Measurements from ENCODE around the gene CASP7.
"Not testable (repeated sequence)": the region's sequence is repeated elsewhere in the genome, so short reads cannot be mapped to it uniquely, and the experiment has no call there.

Gene CASP7

DNA sequence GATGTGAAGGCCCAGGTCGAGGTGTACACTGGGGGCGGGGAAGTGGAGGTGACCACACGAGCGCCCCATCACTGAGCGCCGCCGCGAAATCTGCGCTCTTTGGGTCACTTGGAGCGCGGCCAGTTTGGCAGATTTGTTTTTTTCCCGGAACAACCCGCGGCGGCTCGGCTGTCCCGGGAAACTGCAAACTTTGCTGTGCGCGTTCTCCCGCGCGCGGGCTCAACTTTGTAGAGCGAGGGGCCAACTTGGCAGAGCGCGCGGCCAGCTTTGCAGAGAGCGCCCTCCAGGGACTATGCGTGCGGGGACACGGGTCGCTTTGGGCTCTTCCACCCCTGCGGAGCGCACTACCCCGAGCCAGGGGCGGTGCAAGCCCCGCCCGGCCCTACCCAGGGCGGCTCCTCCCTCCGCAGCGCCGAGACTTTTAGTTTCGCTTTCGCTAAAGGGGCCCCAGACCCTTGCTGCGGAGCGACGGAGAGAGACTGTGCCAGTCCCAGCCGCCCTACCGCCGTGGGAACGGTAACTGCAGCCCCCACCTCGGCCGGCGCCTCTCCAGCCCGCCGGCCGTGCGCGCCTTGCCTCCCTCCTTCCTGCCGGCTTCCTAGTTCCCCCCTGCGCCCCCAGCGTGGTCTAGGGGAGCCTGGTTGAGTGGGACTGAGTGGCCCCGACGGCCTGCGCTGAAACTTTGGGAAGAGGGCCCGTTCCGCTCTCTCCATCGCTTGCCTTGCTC, at the start of gene CASP7:
Gene CASP7, plus strand, starts transcription at position 450 of the 727 bp plus-strand sequence. CDS start 17,582 bp downstream, outside the sequence.
- DNase-seq (ENCODE audit: low read depth in 2 of 2): peak; percentile 63 to 67

DNA sequence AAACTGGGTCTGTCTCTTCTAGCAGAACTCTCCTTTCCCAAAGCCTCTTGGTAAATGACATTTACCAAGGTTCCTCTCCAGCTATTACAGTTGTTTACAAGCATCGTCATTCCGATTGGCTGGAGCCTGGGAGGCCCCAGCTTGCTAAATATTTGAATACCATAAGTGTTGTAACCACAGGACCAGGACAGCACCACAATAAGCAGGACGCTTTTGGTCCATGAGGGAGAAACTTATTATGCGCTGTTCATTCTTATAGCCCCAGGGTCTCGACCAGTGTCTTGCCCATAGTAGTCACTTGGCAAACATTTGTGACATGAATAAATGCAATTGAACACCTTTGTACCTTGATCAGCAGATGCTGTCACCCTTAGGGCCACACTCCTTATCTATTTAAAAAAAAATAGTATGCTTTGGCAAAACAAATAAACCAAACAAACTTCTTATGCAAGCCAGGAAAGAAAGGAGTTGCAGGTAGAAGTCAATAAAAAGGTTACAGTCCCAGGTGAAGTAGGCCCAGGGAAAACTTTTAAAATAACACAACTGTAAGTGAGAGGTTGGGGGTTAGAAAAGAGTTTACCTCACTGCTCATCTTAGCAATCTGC, 48.7 kb upstream of the CASP7 start:
- no peak for DNase-seq (ENCODE audit: low read depth in 2 of 2)

DNA sequence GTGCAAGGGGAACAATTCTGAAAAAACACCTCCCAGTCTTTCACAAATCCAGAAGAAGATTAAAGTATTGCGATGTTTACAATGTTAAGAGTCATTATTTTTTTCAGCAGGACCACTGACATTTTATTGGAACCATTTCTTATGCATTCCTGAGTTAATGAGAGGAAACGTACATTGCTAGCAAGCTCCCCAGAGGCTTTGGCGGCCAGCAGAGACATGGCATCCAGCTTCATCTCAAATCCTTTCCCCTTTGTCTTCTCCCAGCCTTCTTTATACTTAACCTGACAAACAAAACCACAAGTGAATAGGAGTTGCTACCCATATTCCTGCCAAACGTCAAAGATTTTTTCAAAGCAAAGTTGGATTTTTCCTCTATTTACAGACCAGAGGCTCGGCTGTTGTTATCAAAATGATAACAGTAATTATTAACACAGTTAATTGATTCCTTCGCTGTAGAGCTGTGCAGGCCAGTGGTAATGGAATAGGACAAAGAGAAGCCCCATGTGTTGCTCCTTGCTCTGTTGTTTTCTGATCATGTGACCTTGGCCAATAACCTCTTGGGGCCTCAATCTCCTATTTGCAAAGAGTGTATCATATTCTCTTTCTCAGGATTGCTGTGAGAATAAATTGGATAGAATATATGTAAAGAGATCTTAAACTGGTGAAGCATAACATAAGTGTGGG, 47.9 kb upstream of the CASP7 start:
- DNase-seq (ENCODE audit: low read depth in 2 of 2): no peak

DNA sequence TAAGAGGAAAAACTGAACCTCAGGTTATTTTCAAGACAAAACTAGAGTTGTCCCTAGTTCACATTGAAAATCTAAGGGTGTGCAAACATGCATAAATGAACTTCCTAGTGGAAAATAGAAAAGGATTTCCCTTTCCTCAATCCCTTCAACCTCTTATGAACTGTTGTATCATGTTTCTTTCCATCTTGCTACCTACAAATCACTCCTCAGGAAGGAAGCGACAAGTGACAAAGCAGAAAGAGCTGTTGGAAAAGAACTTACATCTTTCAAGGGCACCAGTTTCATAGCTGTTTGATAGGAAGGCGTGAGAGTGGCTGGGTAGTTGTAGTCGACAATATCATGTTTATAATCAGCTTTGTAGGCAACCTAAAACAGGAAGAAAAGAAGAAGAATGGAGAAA, 39.7 kb upstream of the CASP7 start:
- no peak for DNase-seq (ENCODE audit: low read depth in 2 of 2)

DNA sequence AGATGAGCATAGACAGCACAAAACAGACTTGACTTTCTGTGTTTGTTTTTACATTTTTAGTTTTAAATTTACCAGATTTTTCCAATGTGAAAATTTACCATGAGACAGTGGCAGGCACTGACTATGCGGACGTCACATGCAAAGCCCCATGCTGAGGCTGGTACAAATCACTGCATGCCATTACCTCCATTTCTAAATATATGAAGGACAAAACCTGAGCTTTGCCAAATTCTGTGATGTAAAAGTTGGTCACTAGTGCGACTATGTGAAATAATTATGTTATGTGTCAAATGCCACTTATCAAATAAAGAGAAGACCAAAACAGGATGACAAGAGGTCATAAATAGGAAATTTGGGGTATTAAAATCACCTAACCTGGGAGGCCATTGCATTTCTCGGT, 38.0 kb upstream of the CASP7 start:
- DNase-seq (ENCODE audit: low read depth in 2 of 2): no peak

DNA sequence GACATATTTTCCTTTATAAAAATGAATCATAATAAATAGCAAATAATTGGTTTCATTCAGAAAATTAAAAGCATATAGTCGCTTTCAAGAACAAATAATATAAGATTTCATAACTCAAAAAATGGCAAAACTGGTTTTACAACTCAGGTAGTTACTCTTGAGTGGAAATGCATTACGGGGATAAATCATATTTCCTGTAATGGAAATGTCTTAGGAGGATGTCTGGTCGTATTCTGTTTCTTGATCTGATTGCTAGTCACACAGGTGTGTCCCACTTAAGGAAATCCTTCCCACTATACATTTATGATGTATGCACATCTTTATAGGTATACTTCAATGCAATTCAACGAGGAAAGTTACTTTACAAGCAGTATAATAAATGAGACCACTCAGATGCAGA, 36.5 kb upstream of the CASP7 start:
- DNase-seq (ENCODE audit: low read depth in 2 of 2): no peak

DNA sequence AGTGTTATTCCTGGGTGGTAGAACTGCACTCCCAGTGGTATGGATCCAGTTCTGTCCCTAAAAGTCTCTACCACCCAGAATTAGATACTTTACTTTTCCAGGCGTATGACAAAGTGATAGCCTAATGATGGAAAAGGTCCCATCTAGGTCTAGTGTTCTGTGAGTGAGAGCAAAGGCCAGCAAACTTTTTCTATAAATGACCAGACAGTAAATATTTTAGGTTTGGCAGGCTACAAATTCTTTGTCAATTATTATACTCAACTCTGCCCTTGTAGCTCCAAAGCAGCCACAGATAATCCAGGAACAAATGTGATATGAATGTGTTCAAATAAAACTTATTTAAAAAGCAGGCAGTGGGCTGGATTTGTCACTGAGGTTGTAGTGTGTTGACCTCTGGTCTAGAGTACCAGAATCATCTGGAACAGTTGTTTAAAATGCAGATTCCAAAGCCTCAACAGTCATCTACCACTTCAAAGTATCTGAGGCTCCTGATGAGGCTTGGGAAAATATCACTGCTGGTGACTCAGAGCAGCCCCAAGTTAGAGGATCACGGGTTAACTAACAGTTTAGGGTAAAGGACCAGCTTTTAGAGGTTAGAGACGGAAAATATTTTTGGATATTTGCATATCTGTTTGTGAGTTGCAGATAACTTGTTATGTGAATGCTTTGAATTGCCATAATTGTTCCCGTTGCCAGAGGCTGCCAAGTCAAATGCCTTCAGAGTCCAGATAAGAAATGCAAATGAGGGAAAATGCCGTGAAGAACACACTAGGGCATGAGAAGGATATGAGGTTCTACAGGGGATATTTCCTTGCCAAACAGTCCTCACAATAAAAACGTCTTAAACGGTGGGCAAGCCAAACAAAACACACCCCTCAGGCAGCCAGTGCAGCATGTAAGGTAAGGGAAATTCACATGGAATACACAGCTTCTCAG, 35.3 kb upstream of the CASP7 start:
- no peak for DNase-seq (ENCODE audit: low read depth in 2 of 2)

DNA sequence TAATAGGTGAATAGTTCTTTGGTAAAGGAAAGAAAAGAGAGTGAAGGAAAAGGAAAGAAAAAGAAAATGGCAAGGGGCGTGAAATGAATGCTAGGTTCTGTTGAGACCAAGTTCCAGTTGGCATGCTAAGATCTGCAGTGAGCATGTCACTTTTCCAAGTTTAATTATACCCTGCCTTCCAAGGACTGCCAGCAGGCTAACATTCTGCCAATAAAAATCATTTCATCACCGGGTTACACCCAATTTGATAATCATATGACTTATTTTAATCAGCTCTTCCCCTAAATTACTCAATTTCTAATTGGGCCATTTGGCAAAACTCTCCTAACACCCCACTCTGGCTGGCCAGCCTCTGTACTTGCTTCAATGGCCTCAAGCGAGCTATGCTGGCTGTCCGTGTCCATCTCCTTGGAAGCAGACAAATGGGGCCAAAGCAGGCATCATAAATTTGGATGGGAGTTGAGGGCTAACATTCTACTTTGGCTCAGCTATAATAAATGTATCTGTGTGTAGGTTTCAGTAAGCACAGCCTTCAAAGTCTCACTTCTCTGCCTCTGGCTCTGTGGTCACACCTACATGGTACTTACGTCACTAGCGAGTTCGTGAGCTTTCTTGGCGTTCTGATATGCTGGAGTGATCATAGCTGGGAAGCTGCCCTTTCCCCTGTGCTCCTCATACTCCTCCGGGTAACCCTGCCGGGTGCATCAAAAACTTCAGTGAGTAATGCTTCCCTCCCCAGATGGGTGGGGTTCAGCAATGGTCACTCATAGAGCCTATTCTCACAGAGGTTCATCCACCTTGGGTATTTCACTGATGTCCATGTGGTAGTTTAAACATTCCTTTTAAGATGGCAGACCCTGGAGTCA, 33.1 kb upstream of the CASP7 start:
- DNase-seq (ENCODE audit: low read depth in 2 of 2): no peak

DNA sequence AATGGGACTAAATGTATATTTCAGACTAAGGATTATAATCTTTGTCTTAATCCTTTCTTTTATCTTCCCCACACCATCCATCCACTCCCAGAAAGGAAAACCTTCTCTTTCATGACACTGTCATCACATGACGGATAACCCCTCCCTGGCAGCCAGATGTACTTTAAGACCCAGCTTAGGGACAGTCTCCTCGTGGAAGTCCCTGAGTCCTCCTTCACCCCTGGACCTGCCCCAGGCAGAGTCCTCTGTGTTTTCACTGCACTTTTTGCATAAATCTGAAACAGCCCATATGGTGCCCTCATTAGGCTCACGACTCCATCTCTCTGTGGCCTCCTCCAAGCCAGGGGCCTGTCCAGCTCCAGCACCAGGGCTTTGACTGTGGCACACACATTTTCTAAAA, 31.9 kb upstream of the CASP7 start:
- no peak for DNase-seq (ENCODE audit: low read depth in 2 of 2)

DNA sequence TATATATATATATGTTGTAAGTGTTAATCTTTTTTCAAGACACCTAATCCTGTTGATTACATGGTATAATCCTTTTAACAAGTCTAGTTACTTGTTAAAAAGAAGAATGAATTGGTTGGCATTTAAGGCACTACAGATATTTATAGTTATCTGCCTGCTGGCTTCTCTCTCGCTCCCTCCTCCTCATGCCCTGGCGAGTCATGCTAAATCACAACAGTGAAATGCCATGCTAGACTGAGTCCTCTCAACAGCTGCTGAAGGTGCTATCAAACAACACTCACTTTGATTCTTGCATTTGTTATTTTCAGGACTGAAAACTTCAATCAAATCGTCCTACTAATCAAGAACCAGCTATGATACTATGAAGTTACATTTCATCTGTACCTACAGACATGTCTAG, 31.2 kb upstream of the CASP7 start:
- DNase-seq (ENCODE audit: low read depth in 2 of 2): no peak

DNA sequence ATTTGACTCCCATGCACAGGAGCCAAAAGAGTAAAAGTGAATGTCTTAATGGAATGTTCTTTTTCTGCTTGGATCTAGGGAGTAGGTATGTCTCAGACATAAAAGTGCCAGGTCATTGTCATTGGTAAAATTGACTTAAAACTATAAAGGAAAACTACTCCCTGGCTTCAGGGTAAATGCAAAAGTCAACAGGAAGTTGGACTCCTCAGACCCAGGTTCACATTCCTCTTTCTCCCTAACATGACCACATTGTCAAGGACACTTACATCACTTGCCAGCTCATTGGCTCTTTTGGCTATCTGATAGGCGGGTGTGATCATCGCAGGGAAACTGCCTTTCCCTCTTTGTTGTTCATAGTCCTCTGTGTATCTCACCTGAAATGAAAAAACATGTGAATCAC, 29.5 kb upstream of the CASP7 start:
- no peak for DNase-seq (ENCODE audit: low read depth in 2 of 2)

DNA sequence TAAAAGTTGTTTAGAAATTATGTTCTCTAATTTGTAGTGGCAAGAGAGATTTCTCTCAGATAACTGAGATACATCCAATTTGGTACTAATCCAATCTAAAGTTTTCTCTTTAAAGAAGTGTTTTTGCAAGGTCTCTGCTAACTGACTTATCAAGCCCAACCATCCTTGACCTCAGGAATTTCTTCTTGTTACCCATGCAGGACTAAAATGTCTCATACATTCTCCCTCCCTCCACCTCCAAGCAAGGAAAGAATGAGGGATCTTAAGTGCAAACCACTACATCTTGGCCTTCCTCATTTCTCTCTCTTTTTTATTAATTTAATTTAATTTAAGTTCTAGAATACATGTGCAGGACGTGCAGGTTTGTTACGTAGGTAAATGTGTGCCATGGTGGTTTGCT, 28.7 kb upstream of the CASP7 start:
- no peak for DNase-seq (ENCODE audit: low read depth in 2 of 2)

DNA sequence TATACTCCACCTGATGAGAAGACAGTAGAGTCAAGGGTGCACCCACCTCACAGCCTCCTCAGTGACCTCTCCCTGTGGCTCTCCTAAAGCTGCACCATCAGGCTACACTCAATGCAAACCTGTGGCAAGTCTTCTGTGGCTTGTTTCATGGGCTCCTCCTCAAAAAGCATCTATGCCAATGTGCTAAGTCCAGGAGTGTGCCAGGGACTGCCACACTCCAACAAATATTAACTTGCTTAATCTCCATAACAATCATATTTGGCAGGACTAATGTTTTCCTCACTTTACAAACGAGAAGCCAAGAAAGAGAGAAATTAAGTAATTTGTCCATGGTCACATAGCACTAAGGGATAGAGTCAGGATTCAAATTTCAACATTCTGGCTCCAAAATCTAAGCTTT, 27.8 kb upstream of the CASP7 start:
- no peak for DNase-seq (ENCODE audit: low read depth in 2 of 2)

DNA sequence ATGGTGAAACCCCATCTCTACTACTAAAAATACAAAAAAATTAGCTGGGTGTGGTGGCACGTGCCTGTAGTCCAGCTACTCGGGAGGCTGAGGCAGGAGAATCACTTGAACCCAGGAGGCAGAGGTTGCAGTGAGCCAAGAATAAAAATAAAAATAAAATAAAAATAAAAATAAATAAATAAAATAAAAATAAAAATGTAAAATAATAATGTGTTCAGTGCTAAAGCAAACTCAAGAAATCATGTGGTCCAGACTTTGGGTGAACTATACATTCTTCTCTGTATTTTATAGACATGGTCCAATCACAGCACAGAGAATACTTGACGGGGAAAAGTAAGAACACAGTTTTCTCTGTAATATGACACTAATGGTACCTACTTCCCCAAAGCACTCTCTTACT, 27.3 kb upstream of the CASP7 start:
- DNase-seq (ENCODE audit: low read depth in 2 of 2): not testable (repeated sequence)

DNA sequence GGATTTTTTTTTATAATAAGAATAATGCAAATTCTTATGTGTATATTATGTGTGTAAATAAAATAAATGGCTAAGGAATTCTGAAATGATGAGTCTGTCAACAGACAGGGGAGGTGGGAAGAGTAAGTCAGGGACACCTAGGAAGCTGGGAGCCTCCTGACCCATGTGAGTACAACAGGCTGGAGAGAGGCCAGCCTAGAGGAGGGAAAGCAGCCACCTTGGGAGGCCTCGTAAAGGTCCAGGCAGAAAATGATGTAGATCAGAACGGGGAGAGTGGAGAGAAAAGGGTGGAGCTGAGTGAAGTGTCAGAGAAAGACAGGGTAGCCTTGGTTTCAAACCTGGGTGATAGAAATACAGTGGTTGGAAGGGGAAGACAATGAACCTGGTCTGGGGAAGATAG, 22.8 kb upstream of the CASP7 start:
- no peak for DNase-seq (ENCODE audit: low read depth in 2 of 2)

DNA sequence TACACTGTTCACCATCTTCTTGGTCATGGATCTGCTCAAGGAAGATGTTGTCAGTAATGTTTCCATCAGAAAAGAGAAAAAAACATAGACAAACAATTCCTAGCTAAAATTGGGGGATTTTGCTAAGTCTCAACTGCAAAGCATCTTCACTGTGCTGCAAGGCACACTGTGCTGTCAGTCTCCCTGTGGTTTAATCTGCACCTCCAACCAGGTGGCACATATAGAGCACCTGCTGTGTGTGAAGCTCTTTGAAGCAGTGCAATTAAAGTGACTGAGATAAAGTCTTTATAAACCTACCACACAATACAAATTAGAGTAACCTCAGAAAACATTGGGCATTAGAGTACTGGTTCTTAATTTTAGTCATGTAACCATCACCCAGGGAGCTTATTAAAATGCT, 22.2 kb upstream of the CASP7 start:
- DNase-seq (ENCODE audit: low read depth in 2 of 2): no peak

DNA sequence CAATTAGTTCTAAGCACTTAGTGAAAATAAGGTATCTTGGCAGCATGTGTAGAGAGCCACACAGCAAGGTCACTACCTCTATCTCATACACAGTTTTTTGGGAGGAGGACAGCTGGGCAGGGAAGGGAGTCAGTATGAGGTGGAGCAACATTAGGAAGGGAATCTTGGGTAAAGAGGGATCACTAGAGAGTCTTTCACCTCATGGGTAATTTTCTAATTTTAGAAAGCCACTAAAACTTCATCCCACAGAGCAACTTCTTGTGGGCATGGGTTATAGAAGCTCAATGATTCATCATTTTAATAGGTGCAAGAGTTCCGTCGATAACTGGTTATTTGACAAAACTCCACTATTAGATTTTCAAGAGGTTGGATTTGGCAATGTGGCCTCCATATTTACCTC, 18.4 kb upstream of the CASP7 start:
- DNase-seq (ENCODE audit: low read depth in 2 of 2): no peak

DNA sequence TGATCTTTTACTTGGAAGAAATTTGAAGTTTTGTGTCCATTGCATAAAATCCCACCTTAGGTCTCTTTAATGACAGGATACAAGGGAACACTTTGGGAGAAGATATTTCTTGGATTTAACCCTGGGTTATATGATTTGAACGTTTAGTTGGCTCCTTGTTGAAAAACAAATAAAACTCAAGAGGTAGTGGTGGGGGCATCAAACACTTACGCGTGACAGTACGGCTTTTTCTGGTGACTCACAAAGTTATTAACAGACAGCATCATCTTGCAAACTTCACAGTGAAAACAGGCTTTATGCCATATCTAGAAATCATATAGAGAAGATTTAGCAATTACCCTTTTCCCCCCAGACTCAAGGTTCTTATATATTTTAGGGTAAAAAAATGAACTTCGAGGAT, 16.6 kb upstream of the CASP7 start:
- no peak for DNase-seq (ENCODE audit: low read depth in 2 of 2)

DNA sequence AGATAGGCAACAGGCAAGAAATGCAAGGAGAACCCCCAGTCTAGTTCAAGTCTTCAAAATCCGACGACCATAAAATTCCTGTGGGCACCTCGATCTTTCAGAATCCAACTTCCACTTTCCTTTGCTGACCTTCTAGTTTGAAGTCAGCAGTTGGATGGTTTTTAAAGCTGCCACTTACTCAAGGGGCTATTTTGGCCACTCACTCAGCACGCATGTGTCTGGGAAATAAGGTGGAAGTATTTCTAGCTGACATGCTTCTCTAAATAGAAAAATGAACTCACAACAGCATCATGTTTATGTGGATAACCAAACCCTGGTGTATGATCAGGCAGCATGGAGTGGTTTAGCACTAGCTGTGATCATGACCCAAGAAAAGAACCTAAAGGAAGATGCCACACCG, 15.8 kb upstream of the CASP7 start, which contains the start of gene NRAP:
Gene NRAP, minus strand, starts transcription at position 134 of the 400 bp plus-strand sequence. CDS start 159 bp downstream, outside the sequence.
- DNase-seq (ENCODE audit: low read depth in 2 of 2): no peak

DNA sequence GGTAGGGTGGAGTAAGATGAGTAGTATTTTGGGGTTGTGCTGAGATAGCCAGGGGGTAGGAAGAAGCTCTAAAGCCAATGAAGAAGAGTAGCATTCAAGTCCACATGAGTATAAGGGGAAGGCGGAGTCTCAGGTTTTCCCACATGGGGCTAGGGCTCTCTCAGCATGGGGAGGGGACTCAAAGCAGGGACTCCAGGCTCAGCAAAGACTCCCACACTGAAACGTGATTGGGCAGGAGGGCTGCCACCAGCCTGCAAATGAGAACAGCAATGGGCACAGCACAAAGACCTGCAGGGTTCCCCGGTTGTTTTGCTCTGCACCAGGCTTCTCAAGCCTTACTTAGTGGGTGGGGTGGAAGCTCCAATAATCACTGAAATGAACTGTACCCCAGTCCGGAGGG, 14.4 kb upstream of the CASP7 start:
- no peak for DNase-seq (ENCODE audit: low read depth in 2 of 2)

DNA sequence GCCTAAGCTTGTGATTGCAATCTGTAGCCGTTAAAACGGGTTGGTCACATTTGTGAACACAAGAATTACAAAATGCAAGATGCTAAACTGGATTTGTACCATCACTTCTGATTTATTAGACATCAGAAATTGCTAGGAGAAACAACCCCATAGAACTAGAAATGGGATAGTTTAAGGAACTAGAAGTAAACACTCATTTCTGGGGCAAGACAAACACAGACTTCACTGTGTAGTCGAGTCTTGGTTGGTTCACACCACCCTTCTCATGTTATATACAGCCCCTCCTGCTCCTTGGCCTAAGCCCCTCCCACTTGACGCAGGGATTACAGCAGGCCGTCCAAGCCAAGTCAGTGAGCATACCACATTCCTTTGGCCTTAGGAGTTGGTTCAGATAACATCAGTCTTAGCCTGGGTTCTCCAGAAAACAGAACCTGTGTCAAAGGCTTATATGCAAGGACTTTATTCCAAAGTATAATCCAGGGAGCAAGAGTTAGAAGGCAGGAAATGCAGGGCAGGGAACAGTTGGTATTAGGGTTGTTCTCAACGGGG, 13.8 kb upstream of the CASP7 start:
- no peak for DNase-seq (ENCODE audit: low read depth in 2 of 2)
